ENCODE measurements around the gene HIBADH. TPM values are rescaled to one million over a fixed set of nuclear protein-coding genes. Genes with fewer than 3 reads are reported as not detected.

The HIBADH gene
- total RNA-seq, 1 experiment from 2014 or later: 23.2 TPM

GRCh38 chr7:27697861-27698430 is 35.3 kb upstream of the HIBADH start:
- no peak overlapping the region for H2BK20ac ChIP-seq (ENCODE audit: low read depth, low read length, poor library complexity, severe bottlenecking)
- no peak overlapping the region for H2BK5ac ChIP-seq (ENCODE audit: insufficient read length, low read length)
- H4K5ac ChIP-seq (ENCODE audit: insufficient read length, low read depth, low read length): no peak overlapping the region
- H2AK5ac ChIP-seq (ENCODE audit: insufficient read length, low read length): no peak overlapping the region
- no peaks in the 10 kb centered on the region for H3K4me1 ChIP-seq (ENCODE audit: insufficient read depth, low read length)
- no peaks in the 10 kb centered on the region for H4K20me1 ChIP-seq (ENCODE audit: control insufficient read depth, insufficient read depth, insufficient read length)
- no peak overlapping the region for H3K4me2 ChIP-seq (ENCODE audit: insufficient read depth, insufficient read length, low read length)
- no peak overlapping the region for H3K27ac ChIP-seq (ENCODE audit: insufficient read length, low read depth, low read length)
- 0 out of 2 replicates have a peak, but pooled peaks cover 1% of the 10 kb centered on the region for H3K27me3 Mint-ChIP-seq (ENCODE audit: low read depth)
- no peak overlapping the region for H4K91ac ChIP-seq (ENCODE audit: insufficient read length, low read depth, low read length)
- no peak overlapping the region for H2AFZ ChIP-seq (ENCODE audit: low read length)
- no peak overlapping the region for H3K9ac ChIP-seq (ENCODE audit: extremely low read depth, insufficient read length, low read length)
- H3K9me3 ChIP-seq (ENCODE audit: control insufficient read depth, low read depth, low read length): no peaks in the 10 kb centered on the region
- no peak overlapping the region for H3K14ac ChIP-seq (ENCODE audit: insufficient read depth, low read length)
- H3K9me3 Mint-ChIP-seq: no peaks in the 10 kb centered on the region
- no peak for DNase-seq
- H3K56ac ChIP-seq (ENCODE audit: insufficient read length, low read depth, low read length): no peak overlapping the region
- H3K36me3 Mint-ChIP-seq (ENCODE audit: insufficient read depth in 1 of 3, low read depth in 3 of 3): no peaks in the 10 kb centered on the region
- no peak overlapping the region for H2BK15ac ChIP-seq (ENCODE audit: low read depth, low read length)
- H3T11ph ChIP-seq (ENCODE audit: low read length): no peak overlapping the region
- H2BK12ac ChIP-seq (ENCODE audit: insufficient read length, low read depth, low read length): no peak overlapping the region
- no peaks in the 10 kb centered on the region for H3K23me2 ChIP-seq (ENCODE audit: insufficient read length, low read depth, low read length, poor library complexity, severe bottlenecking)
- no peak overlapping the region for H3K23ac ChIP-seq (ENCODE audit: insufficient read length, low read depth, low read length)
- H3K27ac Mint-ChIP-seq: no peak overlapping the region
- no peaks in the 10 kb centered on the region for H3K79me2 ChIP-seq (ENCODE audit: insufficient read depth, low read length)
- H3K79me1 ChIP-seq (ENCODE audit: insufficient read depth, low read depth, low read length, poor library complexity, severe bottlenecking): no peaks in the 10 kb centered on the region
- no peak overlapping the region for H3K4me3 Mint-ChIP-seq
- no peak overlapping the region for H4K8ac ChIP-seq (replicated peaks; ENCODE audit: insufficient read length, low read depth, low read length)
- TF ChIP-seq CTCF (conservative IDR thresholded peaks at IDR 0.05): no peak
- H3K27me3 ChIP-seq (ENCODE audit: insufficient read depth, low read length): no peaks in the 10 kb centered on the region
- H2BK120ac ChIP-seq (ENCODE audit: low read depth, low read length, poor library complexity, severe bottlenecking): no peak overlapping the region
- no CpG with 5 or more reads among the region's 3 CpGs for WGBS (ENCODE audit: extremely low coverage, insufficient read length, low lambda C conversion rate)
- no peaks in the 10 kb centered on the region; a peak in 1 of 4 replicates for H3K4me1 Mint-ChIP-seq
- H3K4ac ChIP-seq (ENCODE audit: low read depth, low read length): no peak overlapping the region
- no peak overlapping the region for H3K18ac ChIP-seq (ENCODE audit: insufficient read length, low read depth, low read length)

Data from H9 (cell line).